ENCODE results near the gene ATP8A1. TPM values are rescaled to one million over a fixed set of nuclear protein-coding genes. Genes with fewer than 3 reads are reported as not detected.
"Not testable (repeated sequence)": the region's sequence is repeated elsewhere in the genome, so short reads cannot be mapped to it uniquely, and the experiment has no call there.

Gene ATP8A1
- 10 to 100 TPM in 1 of 4 donors, 1 to 10 TPM in 3; 4.9 to 13.8 (median 5.2) TPM for total RNA-seq

DNA sequence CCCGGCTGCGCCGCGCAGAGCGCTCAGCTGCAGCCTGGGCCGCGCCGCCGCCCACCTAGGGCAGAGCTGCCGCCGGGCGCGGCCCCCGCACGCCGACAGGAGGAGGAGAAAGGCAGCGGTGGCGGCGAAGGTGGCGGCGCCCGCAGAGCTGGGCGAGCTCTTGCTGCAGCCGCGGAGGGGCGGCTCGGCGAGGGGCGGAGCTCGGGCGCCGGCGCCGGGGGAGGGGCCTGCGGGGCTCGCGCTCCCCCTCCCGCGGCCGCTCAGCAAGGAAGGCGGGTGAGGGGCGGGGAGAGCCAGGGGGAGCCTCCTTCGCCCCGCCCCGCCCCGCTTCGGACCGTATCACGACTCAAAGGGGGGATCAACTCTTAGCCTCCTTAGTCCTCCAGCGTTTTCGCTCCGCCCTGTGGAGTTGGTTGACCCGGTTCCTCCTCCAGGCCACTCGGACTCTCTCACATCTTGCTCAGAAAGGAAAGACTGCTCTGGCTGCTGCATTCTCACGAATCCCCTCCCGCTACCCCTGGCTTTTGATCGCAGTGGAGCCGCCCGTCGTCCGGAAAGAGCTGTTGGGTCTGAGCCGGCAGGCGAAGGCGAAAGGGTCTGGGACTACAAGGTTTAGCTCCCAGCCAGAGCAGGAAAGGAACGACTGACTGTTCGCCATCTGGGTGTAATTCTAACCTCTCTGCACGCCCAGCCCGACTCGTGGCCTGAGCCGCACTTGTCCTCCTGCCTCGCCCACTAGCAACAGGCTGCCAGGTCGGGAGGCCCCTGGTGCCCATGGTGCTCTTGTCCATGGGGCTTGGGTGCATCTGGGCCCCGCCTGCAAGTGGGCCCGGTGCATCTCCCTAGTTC, at the start of gene ATP8A1:
Gene ATP8A1 (minus strand): TSS at position 162 of the 849 bp plus-strand sequence. CDS start 232 bp downstream, outside the sequence.
- peak within 1 kb of the TSS; percentile 83 for H3K4me3 ChIP-seq (ENCODE audit: low read depth, poor library complexity, severe bottlenecking)
- intact Hi-C loops (cut with DNase I; ENCODE audit: low total_unique reads) = no loop called here
- DNase-seq (ENCODE audit: low spot score in 2 of 2) = peak; percentile 87 to 98
- WGBS, 2 donors = 0% methylated on average over 34 to 47 of the region's 74 CpGs
- no peak for TF ChIP-seq CTCF (IDR thresholded peaks at IDR 0.05)
- no peak for TF ChIP-seq POLR2A (IDR thresholded peaks at IDR 0.05)

GRCh38 chr4:42706086-42706485, 49.2 kb upstream of the ATP8A1 start:
- H3K4me3 ChIP-seq (ENCODE audit: low read depth, poor library complexity, severe bottlenecking) = no peak overlapping the region
- intact Hi-C loops (cut with DNase I; ENCODE audit: low total_unique reads) = no loop called here
- TF ChIP-seq POLR2A (IDR thresholded peaks at IDR 0.05) (no peak), CTCF (IDR thresholded peaks at IDR 0.05) (no peak)
- DNase-seq (ENCODE audit: low spot score in 2 of 2) = no peak
- WGBS, 2 donors = 58 to 62% methylated on average over 4 of the region's 4 CpGs

GRCh38 chr4:42703813-42704212, 46.9 kb upstream of the ATP8A1 start:
- intact Hi-C loops (cut with DNase I; ENCODE audit: low total_unique reads) = no loop called here
- no peak overlapping the region for H3K4me3 ChIP-seq (ENCODE audit: low read depth, poor library complexity, severe bottlenecking)
- WGBS, 2 donors = 47 to 54% methylated on average over 5 of the region's 5 CpGs
- no peak for DNase-seq (ENCODE audit: low spot score in 2 of 2)
- TF ChIP-seq POLR2A (IDR thresholded peaks at IDR 0.05) = no peak
- no peak for TF ChIP-seq CTCF (IDR thresholded peaks at IDR 0.05)

DNA sequence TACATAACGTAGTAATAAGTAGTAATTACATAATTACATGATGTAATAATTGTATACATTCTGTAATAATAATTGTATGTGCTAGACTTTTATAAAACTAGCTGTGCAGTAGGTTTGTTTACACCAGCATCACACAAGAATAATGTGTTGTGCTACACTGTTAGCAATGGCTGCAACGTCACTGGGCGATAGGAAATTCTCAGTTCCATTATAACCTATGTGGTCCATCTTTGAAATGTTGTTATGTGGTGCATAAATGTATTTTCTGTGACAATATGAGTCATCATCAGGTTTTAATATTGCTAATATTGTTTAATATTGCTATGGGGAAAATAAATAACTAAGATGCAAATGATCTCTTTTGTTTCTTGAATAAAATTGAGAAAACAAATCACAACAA, 46.0 kb upstream of the ATP8A1 start:
- TF ChIP-seq POLR2A (IDR thresholded peaks at IDR 0.05) = no peak
- no peak for TF ChIP-seq CTCF (IDR thresholded peaks at IDR 0.05)

GRCh38 chr4:42701780-42702179, 44.9 kb upstream of the ATP8A1 start:
- H3K4me3 ChIP-seq (ENCODE audit: low read depth, poor library complexity, severe bottlenecking); DNase-seq (ENCODE audit: low spot score in 2 of 2); intact Hi-C loops (cut with DNase I; ENCODE audit: low total_unique reads): not testable (repeated sequence)
- 83 to 90% methylated on average over 7 of the region's 7 CpGs for WGBS, 2 donors

More for the DNA sequence above, 46.0 kb upstream of the ATP8A1 start:
- H3K4me3 ChIP-seq (ENCODE audit: low read depth, poor library complexity, severe bottlenecking) = no peak overlapping the region
- intact Hi-C loops (cut with DNase I; ENCODE audit: low total_unique reads) = no loop called here
- DNase-seq (ENCODE audit: low spot score in 2 of 2) = no peak
- 81 to 88% methylated on average over 3 of the region's 3 CpGs for WGBS, 2 donors

GRCh38 chr4:42690537-42690936, 33.6 kb upstream of the ATP8A1 start:
- WGBS, 2 donors = 0 to 56% methylated on average over 1 of the region's 1 CpG
- H3K4me3 ChIP-seq (ENCODE audit: low read depth, poor library complexity, severe bottlenecking) = no peak overlapping the region
- TF ChIP-seq CTCF (IDR thresholded peaks at IDR 0.05) (no peak), POLR2A (IDR thresholded peaks at IDR 0.05) (no peak)
- intact Hi-C loops (cut with DNase I; ENCODE audit: low total_unique reads) = no loop called here
- DNase-seq (ENCODE audit: low spot score in 2 of 2) = no peak
